B cell (primary cell): ENCODE results near the gene RRBP1.

Source experiments
- EZH2 ChIP-seq: IDR thresholded peaks from 2 replicates; pipeline ENCODE4 v1.6.1; 2012; ENCODE audit warnings: borderline replicate concordance, low read depth, mild to moderate bottlenecking, moderate library complexity, low read length; ENCODE audit not compliant: insufficient read depth, poor library complexity, severe bottlenecking
- TF ChIP-seq, protein P1 (sequence below): fragments of 200-600 bp; IDR thresholded peaks from one replicate; pipeline ENCODE4 v1.8.0; 2022; ENCODE audit warnings: antibody characterized with exemption, mild to moderate bottlenecking

GRCh38 chr20:17629678-17630089 lies 52.4 kb downstream of the RRBP1 start:
- TF ChIP-seq, protein P1, sequence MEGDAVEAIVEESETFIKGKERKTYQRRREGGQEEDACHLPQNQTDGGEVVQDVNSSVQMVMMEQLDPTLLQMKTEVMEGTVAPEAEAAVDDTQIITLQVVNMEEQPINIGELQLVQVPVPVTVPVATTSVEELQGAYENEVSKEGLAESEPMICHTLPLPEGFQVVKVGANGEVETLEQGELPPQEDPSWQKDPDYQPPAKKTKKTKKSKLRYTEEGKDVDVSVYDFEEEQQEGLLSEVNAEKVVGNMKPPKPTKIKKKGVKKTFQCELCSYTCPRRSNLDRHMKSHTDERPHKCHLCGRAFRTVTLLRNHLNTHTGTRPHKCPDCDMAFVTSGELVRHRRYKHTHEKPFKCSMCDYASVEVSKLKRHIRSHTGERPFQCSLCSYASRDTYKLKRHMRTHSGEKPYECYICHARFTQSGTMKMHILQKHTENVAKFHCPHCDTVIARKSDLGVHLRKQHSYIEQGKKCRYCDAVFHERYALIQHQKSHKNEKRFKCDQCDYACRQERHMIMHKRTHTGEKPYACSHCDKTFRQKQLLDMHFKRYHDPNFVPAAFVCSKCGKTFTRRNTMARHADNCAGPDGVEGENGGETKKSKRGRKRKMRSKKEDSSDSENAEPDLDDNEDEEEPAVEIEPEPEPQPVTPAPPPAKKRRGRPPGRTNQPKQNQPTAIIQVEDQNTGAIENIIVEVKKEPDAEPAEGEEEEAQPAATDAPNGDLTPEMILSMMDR, result no peak
- TF ChIP-seq EZH2, result no peak
